Measurements from ENCODE around the gene SMOC1.

The SMOC1 gene

DNA sequence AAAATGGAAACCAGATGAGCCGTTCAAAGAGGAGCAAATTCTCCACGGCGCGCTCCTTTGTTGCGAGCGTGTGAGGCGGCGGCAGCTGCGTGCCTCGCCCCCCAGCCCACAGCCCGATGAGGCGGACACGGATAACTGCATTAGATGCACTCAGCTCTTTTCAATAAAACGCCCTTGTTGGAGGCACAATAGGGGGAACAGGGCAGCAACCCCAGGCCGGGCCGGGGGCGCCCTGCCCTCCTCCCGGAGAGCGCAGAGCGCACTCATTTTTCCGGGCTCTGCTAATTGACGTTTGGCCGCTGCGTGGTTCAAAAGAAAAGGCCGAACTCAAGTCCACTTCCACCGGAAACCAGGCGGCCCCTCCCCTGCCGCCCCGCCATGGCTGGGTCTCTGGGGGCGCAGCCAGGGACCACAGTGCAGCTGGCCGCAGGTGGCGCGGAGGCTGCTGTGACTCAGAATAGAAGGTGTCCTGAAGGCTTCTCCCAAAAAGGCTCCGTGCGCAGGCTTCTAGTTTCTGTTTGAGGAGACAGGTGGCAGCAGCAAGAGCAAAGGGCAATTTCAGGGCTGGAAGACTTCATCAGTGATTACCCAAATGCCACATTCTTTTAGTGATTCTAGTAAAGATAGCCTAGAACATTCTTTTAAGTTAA, 29.0 kb upstream of the SMOC1 start:
- Histone ChIP-seq H3K36me3 (ENCODE audit: insufficient read depth, low read depth, low read length) (no peaks in the 10 kb centered on the region), H3K27me3 (ENCODE audit: insufficient read depth, low read length) (no peaks in the 10 kb centered on the region), H3K4me1 (ENCODE audit: insufficient read depth, low read length) (no peaks in the 10 kb centered on the region; the same call in 1 of the 2 replicates), H3K4me3 (ENCODE audit: low read length) (no peak overlapping the region), H3K9ac (ENCODE audit: low read depth, low read length) (no peak overlapping the region), H3K9me3 (ENCODE audit: insufficient read depth, low read depth, low read length) (no peaks in the 10 kb centered on the region), H3K27ac (ENCODE audit: low read length) (no peak overlapping the region)

DNA sequence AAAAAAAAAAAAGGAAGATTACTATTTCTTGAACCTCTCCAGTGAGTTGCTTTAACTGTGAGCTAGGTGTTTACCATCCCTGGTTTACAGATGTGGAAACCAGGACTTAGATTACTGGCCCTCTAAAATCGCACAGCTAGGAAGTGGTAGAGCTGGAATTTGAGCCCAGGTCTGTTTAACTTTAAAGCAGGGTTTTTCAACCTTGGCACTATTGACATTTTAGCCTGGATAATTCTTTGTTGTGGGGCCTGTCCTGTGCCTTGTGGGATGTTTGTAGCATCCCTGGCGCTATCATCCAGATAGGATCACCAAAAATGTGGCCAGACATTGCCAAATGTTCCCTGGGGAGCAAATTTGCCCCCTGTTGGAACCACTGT, 28.5 kb upstream of the SMOC1 start:
- H3K9me3 ChIP-seq (ENCODE audit: insufficient read depth, low read depth, low read length): no peaks in the 10 kb centered on the region
- H3K27me3 ChIP-seq (ENCODE audit: insufficient read depth, low read length): no peaks in the 10 kb centered on the region
- no peak overlapping the region for H3K27ac ChIP-seq (ENCODE audit: low read length)
- no peaks in the 10 kb centered on the region; the same call in 1 of the 2 replicates for H3K4me1 ChIP-seq (ENCODE audit: insufficient read depth, low read length)
- H3K4me3 ChIP-seq (ENCODE audit: low read length): no peak overlapping the region
- H3K9ac ChIP-seq (ENCODE audit: low read depth, low read length): no peak overlapping the region
- H3K36me3 ChIP-seq (ENCODE audit: insufficient read depth, low read depth, low read length): no peaks in the 10 kb centered on the region

DNA sequence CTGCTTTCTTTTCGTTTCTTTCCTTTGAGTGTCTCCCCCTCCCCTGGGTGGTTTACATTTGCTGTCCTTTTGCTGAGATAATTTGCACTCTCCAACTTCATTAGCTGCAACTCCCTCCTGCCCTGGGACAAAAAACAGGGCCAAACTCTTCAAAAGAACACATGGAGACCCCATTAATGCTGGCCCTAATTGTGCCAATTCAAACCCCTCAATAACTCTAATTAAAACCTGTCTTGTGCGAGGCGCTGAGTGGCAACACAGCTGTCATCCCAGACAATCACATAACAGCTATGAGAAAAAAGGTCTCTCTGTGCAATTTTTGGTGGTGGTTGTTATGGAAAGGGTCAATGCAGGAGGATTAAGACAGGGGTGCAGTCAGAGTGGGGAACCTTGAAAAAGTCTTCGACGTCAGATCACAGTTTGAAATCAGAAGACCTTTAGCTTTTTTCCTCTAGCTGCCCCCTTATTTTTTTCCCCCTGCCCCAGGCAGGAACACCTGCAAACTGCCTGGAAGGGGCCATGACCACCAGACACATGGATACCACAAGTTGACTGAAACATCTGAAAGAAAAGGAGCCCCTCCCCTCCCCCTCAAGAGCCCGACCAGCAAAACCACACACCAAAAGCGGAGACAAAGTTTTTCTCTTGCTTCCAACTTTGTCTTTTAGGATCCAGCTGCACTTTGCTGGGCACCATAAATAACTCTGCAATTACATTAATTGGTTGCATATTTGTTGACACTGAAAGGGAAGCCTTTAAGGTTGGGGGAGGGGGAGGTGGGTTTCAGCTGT, 26.5 kb upstream of the SMOC1 start:
- Histone ChIP-seq H3K27me3 (ENCODE audit: insufficient read depth, low read length) (no peaks in the 10 kb centered on the region), H3K4me1 (ENCODE audit: insufficient read depth, low read length) (no peaks in the 10 kb centered on the region; the same call in 1 of the 2 replicates), H3K9ac (ENCODE audit: low read depth, low read length) (no peak overlapping the region), H3K27ac (ENCODE audit: low read length) (no peak overlapping the region), H3K9me3 (ENCODE audit: insufficient read depth, low read depth, low read length) (no peaks in the 10 kb centered on the region), H3K4me3 (ENCODE audit: low read length) (no peak overlapping the region), H3K36me3 (ENCODE audit: insufficient read depth, low read depth, low read length) (no peaks in the 10 kb centered on the region)

DNA sequence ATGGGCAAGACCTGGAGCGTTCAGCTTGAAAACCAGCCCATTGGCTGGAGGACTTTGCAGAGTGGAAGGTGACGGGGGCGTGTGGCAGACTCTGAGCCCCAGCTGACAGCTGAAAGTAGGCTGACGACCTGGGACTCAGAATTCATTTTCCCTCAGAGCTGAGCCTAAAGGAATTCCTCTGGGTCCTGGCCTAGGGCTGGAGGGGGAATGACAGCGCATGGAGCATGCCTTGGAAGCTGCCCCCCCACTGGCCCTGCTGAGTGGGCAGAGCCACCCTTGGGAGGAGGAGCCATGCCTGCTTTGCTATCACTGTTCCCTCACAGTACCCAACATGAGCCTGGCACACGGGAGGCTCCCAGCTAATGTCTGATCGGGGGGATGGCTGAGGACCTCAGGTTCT, 25.4 kb upstream of the SMOC1 start:
- Histone ChIP-seq H3K9ac (ENCODE audit: low read depth, low read length) (no peak overlapping the region), H3K27ac (ENCODE audit: low read length) (no peak overlapping the region), H3K36me3 (ENCODE audit: insufficient read depth, low read depth, low read length) (no peaks in the 10 kb centered on the region), H3K4me3 (ENCODE audit: low read length) (no peak overlapping the region), H3K9me3 (ENCODE audit: insufficient read depth, low read depth, low read length) (no peaks in the 10 kb centered on the region), H3K27me3 (ENCODE audit: insufficient read depth, low read length) (no peaks in the 10 kb centered on the region), H3K4me1 (ENCODE audit: insufficient read depth, low read length) (peaks cover 2% of the 10 kb centered on the region; the same call in 1 of the 2 replicates)

DNA sequence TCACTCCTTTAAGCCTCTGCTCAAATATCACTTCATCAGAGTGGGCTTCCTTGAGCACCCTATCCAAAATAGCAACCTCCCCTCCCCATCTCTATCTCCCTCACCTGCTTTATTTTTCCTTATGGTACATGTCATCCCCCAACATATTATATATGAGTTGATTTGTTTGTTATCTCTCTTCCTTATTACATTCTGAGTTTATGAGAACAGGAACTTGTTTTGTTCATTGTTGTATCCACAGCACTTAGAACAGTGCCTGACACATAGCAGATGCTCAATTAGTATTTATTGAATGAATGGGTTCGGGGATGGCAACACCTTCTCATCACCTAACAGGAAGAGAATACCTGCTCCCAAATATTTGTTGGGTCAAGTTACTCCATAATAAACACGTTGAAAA, 24.6 kb upstream of the SMOC1 start:
- H3K27me3 ChIP-seq (ENCODE audit: insufficient read depth, low read length): peaks cover 6% of the 10 kb centered on the region; the same call in 1 of the 2 replicates
- no peaks in the 10 kb centered on the region for H3K36me3 ChIP-seq (ENCODE audit: insufficient read depth, low read depth, low read length)
- peaks cover 2% of the 10 kb centered on the region; the same call in 1 of the 2 replicates for H3K4me1 ChIP-seq (ENCODE audit: insufficient read depth, low read length)
- no peak overlapping the region for H3K4me3 ChIP-seq (ENCODE audit: low read length)
- no peak overlapping the region for H3K27ac ChIP-seq (ENCODE audit: low read length)
- H3K9ac ChIP-seq (ENCODE audit: low read depth, low read length): no peak overlapping the region
- no peaks in the 10 kb centered on the region for H3K9me3 ChIP-seq (ENCODE audit: insufficient read depth, low read depth, low read length)

DNA sequence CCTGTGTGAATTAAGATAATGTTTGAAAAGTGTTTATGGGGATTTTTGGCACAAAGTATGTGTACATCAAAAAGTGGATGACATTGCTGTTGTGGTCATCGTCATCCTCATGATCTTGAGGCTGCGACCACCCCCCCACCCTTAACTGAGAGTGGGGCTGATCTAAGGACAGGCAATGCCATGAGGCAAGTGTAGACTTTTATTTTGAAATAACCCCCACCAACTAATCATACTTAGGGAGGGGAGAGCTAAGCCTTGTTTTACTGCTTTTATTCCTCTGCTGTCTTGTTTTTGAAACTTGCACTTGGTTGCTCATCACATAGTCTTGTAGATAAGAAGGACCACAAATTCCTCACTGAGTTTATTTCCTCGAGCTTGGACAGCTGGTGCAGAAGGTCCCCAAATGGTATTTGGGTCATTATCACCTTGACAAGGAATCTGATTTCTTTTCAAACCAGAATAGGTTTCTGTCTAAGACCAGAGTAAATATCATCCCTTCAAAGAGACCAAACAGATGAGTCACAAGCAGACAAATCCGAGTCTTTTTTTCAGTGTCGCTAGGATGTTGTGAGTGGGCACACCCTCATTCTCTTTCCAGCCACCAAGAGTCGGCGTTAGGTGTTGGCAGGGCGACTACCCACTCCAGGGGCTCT, 23.9 kb upstream of the SMOC1 start:
- peaks cover 13% of the 10 kb centered on the region; the same call in 1 of the 2 replicates for H3K27me3 ChIP-seq (ENCODE audit: insufficient read depth, low read length)
- H3K9me3 ChIP-seq (ENCODE audit: insufficient read depth, low read depth, low read length): no peaks in the 10 kb centered on the region
- no peak overlapping the region for H3K9ac ChIP-seq (ENCODE audit: low read depth, low read length)
- H3K4me3 ChIP-seq (ENCODE audit: low read length): no peak overlapping the region
- H3K27ac ChIP-seq (ENCODE audit: low read length): no peak overlapping the region
- H3K36me3 ChIP-seq (ENCODE audit: insufficient read depth, low read depth, low read length): no peaks in the 10 kb centered on the region
- peaks cover 2% of the 10 kb centered on the region; the same call in 1 of the 2 replicates for H3K4me1 ChIP-seq (ENCODE audit: insufficient read depth, low read length)

DNA sequence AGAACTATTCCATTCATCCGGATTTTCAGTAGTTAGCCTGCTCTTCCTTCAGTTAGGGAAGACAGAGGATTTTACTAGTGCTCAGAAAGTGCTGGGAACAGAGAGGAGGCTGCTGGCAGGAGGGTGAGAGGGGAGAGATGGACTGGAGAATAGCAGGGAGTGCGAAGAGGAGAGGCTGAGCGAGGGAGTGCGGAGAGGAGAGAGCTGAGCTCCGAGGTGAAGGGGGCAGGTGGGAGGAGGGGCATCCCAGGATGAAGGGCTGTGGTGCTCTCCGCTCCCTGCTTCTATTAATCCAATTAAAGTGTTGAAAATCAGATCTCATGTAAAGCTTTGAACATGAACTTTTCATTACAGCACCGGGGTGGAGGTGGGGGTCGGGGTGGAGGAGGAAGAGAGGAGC, 20.4 kb upstream of the SMOC1 start:
- Histone ChIP-seq H3K27ac (ENCODE audit: low read length) (no peak overlapping the region), H3K27me3 (ENCODE audit: insufficient read depth, low read length) (peaks cover 20% of the 10 kb centered on the region; the same call in 1 of the 2 replicates), H3K4me3 (ENCODE audit: low read length) (no peak overlapping the region), H3K4me1 (ENCODE audit: insufficient read depth, low read length) (peaks cover 11% of the 10 kb centered on the region; the same call in 1 of the 2 replicates), H3K9ac (ENCODE audit: low read depth, low read length) (no peak overlapping the region), H3K9me3 (ENCODE audit: insufficient read depth, low read depth, low read length) (no peaks in the 10 kb centered on the region), H3K36me3 (ENCODE audit: insufficient read depth, low read depth, low read length) (no peaks in the 10 kb centered on the region)

DNA sequence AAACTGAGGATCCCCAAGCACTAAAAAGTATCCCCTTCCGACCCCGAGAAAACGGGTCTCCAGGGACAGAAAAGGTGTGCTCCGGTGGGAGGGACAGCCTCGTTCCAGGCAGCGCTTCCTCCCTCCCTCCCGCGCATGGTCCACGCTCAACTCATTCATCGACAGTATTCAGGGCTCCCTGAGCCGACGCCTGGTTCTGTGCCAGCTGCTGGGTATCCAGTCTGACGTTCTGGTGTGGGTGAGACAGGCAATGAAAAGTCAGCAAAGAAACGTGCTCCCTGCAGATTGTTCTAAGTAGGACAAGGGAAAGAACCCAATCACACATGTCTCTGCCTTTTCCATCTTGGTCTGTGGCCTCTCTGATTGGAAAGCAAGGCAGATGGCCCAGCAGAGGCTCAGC, 19.6 kb upstream of the SMOC1 start:
- Histone ChIP-seq H3K9ac (ENCODE audit: low read depth, low read length) (no peak overlapping the region), H3K27me3 (ENCODE audit: insufficient read depth, low read length) (peaks cover 20% of the 10 kb centered on the region; the same call in 1 of the 2 replicates), H3K9me3 (ENCODE audit: insufficient read depth, low read depth, low read length) (peaks cover 3% of the 10 kb centered on the region; the same call in 1 of the 2 replicates), H3K4me1 (ENCODE audit: insufficient read depth, low read length) (peaks cover 11% of the 10 kb centered on the region; the same call in 1 of the 2 replicates), H3K36me3 (ENCODE audit: insufficient read depth, low read depth, low read length) (no peaks in the 10 kb centered on the region), H3K4me3 (ENCODE audit: low read length) (no peak overlapping the region), H3K27ac (ENCODE audit: low read length) (no peak overlapping the region)

DNA sequence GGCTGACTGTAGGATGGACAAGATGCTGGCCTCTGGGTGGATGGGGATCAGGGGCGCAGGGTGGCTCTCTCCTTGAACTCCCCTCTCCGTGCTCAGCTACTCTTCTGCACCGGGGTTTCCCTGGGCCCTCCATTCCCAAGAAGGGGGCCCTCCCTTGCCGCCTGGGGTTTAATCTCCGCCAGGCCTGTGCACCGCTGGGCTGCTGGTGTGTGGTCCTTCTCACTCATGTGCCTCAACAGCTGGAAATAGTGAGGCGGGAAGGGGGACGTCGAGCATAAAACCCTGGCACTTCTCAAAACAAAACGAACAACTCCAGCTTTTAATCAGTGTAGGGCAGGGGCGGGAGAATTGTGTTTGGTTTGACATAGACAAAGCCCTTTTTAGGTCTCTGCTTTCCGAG, 19.0 kb upstream of the SMOC1 start:
- H3K27ac ChIP-seq (ENCODE audit: low read length): no peak overlapping the region

DNA sequence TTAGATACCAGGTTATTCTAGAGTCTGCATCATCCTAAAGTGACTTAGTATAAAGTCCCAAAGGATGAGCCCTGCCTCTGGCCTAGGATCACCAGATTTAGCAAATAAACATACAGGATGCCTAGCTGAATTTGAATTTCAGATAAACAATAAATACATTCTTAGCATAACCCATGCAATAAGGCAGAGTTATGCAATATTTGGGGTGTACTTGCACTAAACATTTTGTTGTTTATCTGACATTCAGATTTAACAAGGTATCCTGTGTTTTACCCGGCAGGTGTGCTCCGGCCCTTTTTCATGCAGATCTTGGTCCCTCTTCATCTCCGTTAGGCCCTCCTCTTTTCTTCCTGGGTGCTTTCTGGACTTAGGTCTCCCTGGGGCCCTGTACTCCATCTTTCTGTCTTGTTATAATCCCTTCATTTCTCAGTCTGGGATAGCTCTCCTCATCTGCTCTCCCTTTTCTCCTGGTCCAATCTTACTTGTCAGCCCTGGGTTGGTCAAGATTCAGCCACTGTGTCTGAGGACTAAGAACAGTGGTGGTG, 18.1 kb upstream of the SMOC1 start:
- peaks cover 3% of the 10 kb centered on the region; the same call in 1 of the 2 replicates for H3K9me3 ChIP-seq (ENCODE audit: insufficient read depth, low read depth, low read length)
- no peaks in the 10 kb centered on the region for H3K36me3 ChIP-seq (ENCODE audit: insufficient read depth, low read depth, low read length)
- H3K27ac ChIP-seq (ENCODE audit: low read length): no peak overlapping the region
- peaks cover 20% of the 10 kb centered on the region; the same call in 1 of the 2 replicates for H3K27me3 ChIP-seq (ENCODE audit: insufficient read depth, low read length)
- H3K4me1 ChIP-seq (ENCODE audit: insufficient read depth, low read length): peaks cover 11% of the 10 kb centered on the region; the same call in 1 of the 2 replicates
- H3K4me3 ChIP-seq (ENCODE audit: low read length): no peak overlapping the region
- H3K9ac ChIP-seq (ENCODE audit: low read depth, low read length): no peak overlapping the region

More for the DNA sequence above, 19.0 kb upstream of the SMOC1 start:
- H3K36me3 ChIP-seq (ENCODE audit: insufficient read depth, low read depth, low read length): no peaks in the 10 kb centered on the region
- no peak overlapping the region for H3K9ac ChIP-seq (ENCODE audit: low read depth, low read length)
- peaks cover 20% of the 10 kb centered on the region; the same call in 1 of the 2 replicates for H3K27me3 ChIP-seq (ENCODE audit: insufficient read depth, low read length)
- no peak overlapping the region for H3K4me3 ChIP-seq (ENCODE audit: low read length)
- peaks cover 3% of the 10 kb centered on the region; the same call in 1 of the 2 replicates for H3K9me3 ChIP-seq (ENCODE audit: insufficient read depth, low read depth, low read length)
- H3K4me1 ChIP-seq (ENCODE audit: insufficient read depth, low read length): peaks cover 11% of the 10 kb centered on the region; the same call in 1 of the 2 replicates

DNA sequence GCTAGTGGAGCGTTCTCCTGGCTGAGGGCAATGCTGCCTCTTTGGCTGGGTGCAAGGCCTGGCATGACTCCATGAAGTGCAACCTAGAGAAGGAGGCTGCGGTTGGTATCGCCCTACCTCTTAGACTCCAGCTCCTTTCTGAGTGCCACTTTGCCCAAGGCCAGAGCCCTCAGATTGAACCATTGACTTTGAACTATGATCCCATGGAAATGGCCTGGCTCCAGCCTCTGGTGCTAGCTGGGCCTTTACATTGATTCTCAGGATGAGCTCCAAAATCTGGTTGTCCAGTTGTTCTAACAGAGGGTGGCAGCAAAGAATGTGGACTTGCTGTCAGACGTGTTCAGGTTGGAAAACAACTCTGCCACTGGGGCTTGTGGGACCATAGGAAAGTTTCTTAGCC, 16.1 kb upstream of the SMOC1 start:
- Histone ChIP-seq H3K9me3 (ENCODE audit: insufficient read depth, low read depth, low read length) (peaks cover 6% of the 10 kb centered on the region; the same call in 1 of the 2 replicates), H3K27me3 (ENCODE audit: insufficient read depth, low read length) (peaks cover 20% of the 10 kb centered on the region; the same call in 1 of the 2 replicates), H3K4me1 (ENCODE audit: insufficient read depth, low read length) (peaks cover 11% of the 10 kb centered on the region; the same call in 1 of the 2 replicates), H3K4me3 (ENCODE audit: low read length) (no peak overlapping the region), H3K9ac (ENCODE audit: low read depth, low read length) (no peak overlapping the region), H3K27ac (ENCODE audit: low read length) (no peak overlapping the region), H3K36me3 (ENCODE audit: insufficient read depth, low read depth, low read length) (no peaks in the 10 kb centered on the region)

Measured in iPS-20b (cell line).